ENCODE results near the gene PCBP3.

PCBP3 gene

GRCh38 chr21:45819478-45820170 is 176.1 kb downstream of the PCBP3 start:
- intact Hi-C loops (cut with DNase I) = loop anchor here (2.0 to 5.0 kb wide), 3 partner anchors 263 to 677 kb away; no protein-coding TSS in a partner anchor

GRCh38 chr21:45820171-45821091 is 176.9 kb downstream of the PCBP3 start:
- DNase-seq = peak; percentile 60 to 97 (median 82)
- intact Hi-C loops (cut with DNase I) = loop anchor here (2.0 to 5.0 kb wide), 3 partner anchors 264 to 678 kb away; no protein-coding TSS in a partner anchor

More at GRCh38 chr21:45819478-45820170, 176.1 kb downstream of the PCBP3 start:
- DNase-seq = peak in 2 of 10 donors; percentile 79 to 81

- intact Hi-C loops (cut with DNase I) = loop anchor here (2.0 to 5.0 kb wide), 3 partner anchors 265 to 679 kb away; no protein-coding TSS in a partner anchor
- peak in 2 of 10 donors; percentile 69 to 73 for DNase-seq
These were observed 177.9 kb downstream of the PCBP3 start for GRCh38 chr21:45821315-45821962.

- DNase-seq = peak in 1 of 10 donors; percentile 59
- intact Hi-C loops (cut with DNase I) = loop anchor here (2.0 to 5.0 kb wide), 3 partner anchors 265 to 680 kb away; no protein-coding TSS in a partner anchor
These were observed 178.5 kb downstream of the PCBP3 start for GRCh38 chr21:45821998-45822397.

- DNase-seq = peak in 2 of 10 donors; percentile 67 to 73
- intact Hi-C loops (cut with DNase I) = loop anchor here (5.0 kb wide), 1 partner anchor 680 kb away; no protein-coding TSS in a partner anchor
These were observed 179.0 kb downstream of the PCBP3 start for GRCh38 chr21:45822429-45823099.

GRCh38 chr21:45823100-45823681 is 179.7 kb downstream of the PCBP3 start:
- peak in 1 of 10 donors; percentile 70 for DNase-seq
- intact Hi-C loops (cut with DNase I) = loop anchor here (5.0 kb wide), 1 partner anchor 681 kb away; no protein-coding TSS in a partner anchor

GRCh38 chr21:45824546-45825215 is 181.2 kb downstream of the PCBP3 start:
- intact Hi-C loops (cut with DNase I) = loop anchor here (5.0 kb wide), 1 partner anchor 682 kb away; no protein-coding TSS in a partner anchor
- DNase-seq = peak in 2 of 10 donors; percentile 43 to 54

GRCh38 chr21:45825219-45825618 is 181.7 kb downstream of the PCBP3 start:
- DNase-seq = peak in 1 of 10 donors; percentile 68
- intact Hi-C loops (cut with DNase I) = no loop called here

- intact Hi-C loops (cut with DNase I) = no loop called here
- DNase-seq = peak in 1 of 10 donors; percentile 59
These were observed 183.3 kb downstream of the PCBP3 start for GRCh38 chr21:45826676-45827301.

- intact Hi-C loops (cut with DNase I) = no loop called here
- peak in 1 of 10 donors; percentile 24 for DNase-seq
These were observed 183.8 kb downstream of the PCBP3 start for GRCh38 chr21:45827302-45827692.

- intact Hi-C loops (cut with DNase I) = no loop called here
- peak in 1 of 10 donors; percentile 70 for DNase-seq
These were observed 184.5 kb downstream of the PCBP3 start for GRCh38 chr21:45827881-45828579.

- intact Hi-C loops (cut with DNase I) = no loop called here
- peak in 1 of 10 donors; percentile 67 for DNase-seq
These were observed 185.3 kb downstream of the PCBP3 start for GRCh38 chr21:45828580-45829570.

- peak in 1 of 10 donors; percentile 63 for DNase-seq
These were observed 186.1 kb downstream of the PCBP3 start for GRCh38 chr21:45829668-45830067.

GRCh38 chr21:45830221-45830640 is 186.7 kb downstream of the PCBP3 start:
- DNase-seq = peak in 1 of 10 donors; percentile 74
- intact Hi-C loops (cut with DNase I) = no loop called here

More at GRCh38 chr21:45829668-45830067, 186.1 kb downstream of the PCBP3 start:
- intact Hi-C loops (cut with DNase I) = no loop called here

GRCh38 chr21:45830720-45831366 is 187.3 kb downstream of the PCBP3 start:
- intact Hi-C loops (cut with DNase I) = no loop called here

More at GRCh38 chr21:45830720-45831366, 187.3 kb downstream of the PCBP3 start:
- DNase-seq = peak in 1 of 10 donors; percentile 73

Measured in posterior cingulate gyrus (tissue), 11 donors.